A549 (cell line): Measurements from ENCODE around the gene CRMP1. TPM values are rescaled to one million over a fixed set of nuclear protein-coding genes. Genes with fewer than 3 reads are reported as not detected.

Experiments
- ATAC-seq, 2 experiments: fragments of 200-7000 bp in 1 of 2; fragments of >200 bp in 1 of 2; cut with Nextera tagmentation in 1 of 2; cut with Tn5 transposase in 1 of 2; 3 replicates each; pipeline versions ENCODE4 v1.8.0 to v1.9.1; 2018 to 2020; ENCODE audit warnings: mild to moderate bottlenecking in 1 of 2, moderate library complexity in 1 of 2
- CTCF ChIA-PET: fragments of 300-600 bp; sonication (Branson Sonifier 250); formaldehyde crosslinking; extraction: SDS; loops from one replicate; lab custom pipeline; 2021; ENCODE audit warnings: antibody characterized with exemption, inconsistent platforms; lab: Yijun Ruan, JAX
- POLR2A ChIA-PET: fragments of 350-600 bp; formaldehyde crosslinking; extraction: SDS; loops from one replicate; lab custom pipeline; 2021; ENCODE audit warnings: antibody characterized with exemption, inconsistent platforms; lab: Yijun Ruan, JAX
- DNase-seq, 2 experiments: peaks; one replicate each; pipeline versions ENCODE4 v3.0.0 to v3.0.0-alpha.2; 2011 to 2016; ENCODE audit warnings: low read depth in 1 of 2, low spot score in 1 of 2
- FAIRE-seq: peaks from 2 replicates; lab custom pipeline; 2011; peaks lifted over from hg19 to GRCh38; lab: Jason Lieb, UNC
- H3K27ac ChIP-seq, 2 experiments: fragments of >200 bp; sonication (Bioruptor Twin); formaldehyde crosslinking; 3 replicates each; pipeline ENCODE4 v1.5.1; 2016 to 2017
- H3K4me1 ChIP-seq: fragments of >200 bp; sonication (Bioruptor Twin); formaldehyde crosslinking; 3 replicates; pipeline ENCODE4 v1.6.1; 2016
- H3K4me2 ChIP-seq: fragments of >200 bp; sonication (Bioruptor Twin); formaldehyde crosslinking; 3 replicates; pipeline ENCODE4 v1.6.1; 2016
- H3K4me3 ChIP-seq: fragments of >200 bp; sonication (Bioruptor Twin); formaldehyde crosslinking; 3 replicates; pipeline ENCODE4 v1.5.1; 2016
- H3K9me3 ChIP-seq: fragments of >200 bp; sonication (Bioruptor Twin); formaldehyde crosslinking; 3 replicates; pipeline ENCODE4 v1.6.1; 2016
- ATOH8 ChIP-seq: fragments of 250-450 bp; sonication (Bioruptor Pico); IDR thresholded peaks from 2 replicates; pipeline ENCODE4 v1.5.0; 2020; ENCODE audit warnings: low read depth, mild to moderate bottlenecking, moderate library complexity
- CBX2 ChIP-seq: fragments of 200-600 bp; sonication (generic); IDR thresholded peaks from 2 replicates; pipeline ENCODE4 v1.6.1; 2016; ENCODE audit warnings: low read depth, mild to moderate bottlenecking, borderline replicate concordance
- CEBPB ChIP-seq, 2 experiments: fragments of >200 bp in 1 of 2; sonication (Bioruptor Twin) in 1 of 2; formaldehyde crosslinking in 1 of 2; IDR thresholded peaks; 2 replicates each; pipeline ENCODE4 v1.6.1; 2012 to 2016
- CHD4 ChIP-seq: fragments of 200-600 bp; sonication (generic); IDR thresholded peaks from 2 replicates; pipeline ENCODE4 v1.6.1; 2016; ENCODE audit warnings: antibody characterized with exemption, mild to moderate bottlenecking, borderline replicate concordance
- EHF ChIP-seq: fragments of 250-450 bp; sonication (Bioruptor Pico); IDR thresholded peaks from 2 replicates; pipeline ENCODE4 v1.5.0; 2020; ENCODE audit warnings: mild to moderate bottlenecking
- EP300 ChIP-seq, 2 experiments: fragments of >200 bp; sonication (Bioruptor Twin); formaldehyde crosslinking; IDR thresholded peaks; 2 replicates in 1 of 2; 3 replicates in 1 of 2; pipeline ENCODE4 v1.6.1; 2016 to 2017
- ESRRA ChIP-seq: fragments of 150-350 bp; IDR thresholded peaks from 2 replicates; pipeline ENCODE4 v1.6.1; 2014; ENCODE audit warnings: mild to moderate bottlenecking, low read length, borderline replicate concordance
- FOSL2 ChIP-seq, 2 experiments: fragments of 450-650 bp in 1 of 2; fragments of >200 bp in 1 of 2; sonication (Bioruptor Twin) in 1 of 2; formaldehyde crosslinking; IDR thresholded peaks; 2 replicates each; pipeline versions ENCODE4 v1.5.0 to v1.6.1; 2016 to 2020; ENCODE audit warnings: mild to moderate bottlenecking in 1 of 2, moderate library complexity in 1 of 2
- GATA3 ChIP-seq: IDR thresholded peaks from 2 replicates; pipeline ENCODE4 v1.6.1; 2012; ENCODE audit warnings: borderline replicate concordance
- HDAC2 ChIP-seq: fragments of 200-600 bp; sonication (generic); IDR thresholded peaks from 2 replicates; pipeline ENCODE4 v1.6.1; 2016
- HOXA7 ChIP-seq: fragments of 250-450 bp; sonication (Bioruptor Pico); IDR thresholded peaks from 2 replicates; pipeline ENCODE4 v1.5.0; 2020; ENCODE audit warnings: mild to moderate bottlenecking, moderate library complexity
- HOXB5 ChIP-seq: fragments of 250-450 bp; sonication (Bioruptor Pico); IDR thresholded peaks from 2 replicates; pipeline ENCODE4 v1.5.0; 2020; ENCODE audit warnings: mild to moderate bottlenecking, moderate library complexity
- JUN ChIP-seq, 2 experiments: fragments of >200 bp; sonication (Bioruptor Twin); formaldehyde crosslinking; IDR thresholded peaks; 2 replicates in 1 of 2; 3 replicates in 1 of 2; pipeline ENCODE4 v1.6.1; 2016 to 2017
- KDM5A ChIP-seq: fragments of 200-600 bp; sonication (generic); IDR thresholded peaks from 2 replicates; pipeline ENCODE4 v1.6.1; 2016; ENCODE audit warnings: antibody characterized with exemption, mild to moderate bottlenecking
- MAZ ChIP-seq: fragments of 150-350 bp; IDR thresholded peaks from 2 replicates; pipeline ENCODE4 v1.6.1; 2014; ENCODE audit warnings: antibody characterized with exemption, low read depth, low read length, borderline replicate concordance
- NPAS2 ChIP-seq: fragments of 250-450 bp; sonication (Bioruptor Pico); IDR thresholded peaks from 2 replicates; pipeline ENCODE4 v1.8.0; 2022; ENCODE audit warnings: mild to moderate bottlenecking, moderate library complexity, borderline replicate concordance
- RNF2 ChIP-seq: fragments of 200-600 bp; sonication (generic); IDR thresholded peaks from 2 replicates; pipeline ENCODE4 v1.6.1; 2016; ENCODE audit warnings: low read depth, mild to moderate bottlenecking, antibody characterized with exemption, moderate library complexity, borderline replicate concordance
- SMC3 ChIP-seq: fragments of >200 bp; sonication (Bioruptor Twin); formaldehyde crosslinking; IDR thresholded peaks from 3 replicates; pipeline ENCODE4 v1.6.1; 2018; ENCODE audit warnings: inconsistent platforms
- TFCP2L1 ChIP-seq: fragments of 250-450 bp; sonication (Bioruptor Pico); IDR thresholded peaks from 2 replicates; pipeline ENCODE4 v1.5.0; 2021; ENCODE audit warnings: mild to moderate bottlenecking
- ZC3H11A ChIP-seq: fragments of 450-650 bp; IDR thresholded peaks from 2 replicates; pipeline ENCODE4 v1.6.1; 2014; ENCODE audit warnings: antibody characterized with exemption, mild to moderate bottlenecking
- WGBS: methylation state at CpG from one replicate; pipeline ENCODE4 v1.1.6; 2017; ENCODE audit errors: missing lambda C conversion rate; 5-methylcytosine and 5-hydroxymethylcytosine counted together
- polyA plus RNA-seq, 4 experiments: library from polyadenylated mRNA; depleted of rRNA in 3 of 4; stranded (reverse); fragments of >200 nt; fragmentation: RNase III in 1 of 4; extraction: RNeasy Plus Mini Kit Qiagen cat#74134 plus additional on column Dnase treatment in 1 of 4; gene quantifications; 2 replicates in 3 of 4; 3 replicates in 1 of 4; pipeline ENCODE4 v1.2.3, GENCODE V29; 2011 to 2017
- TF ChIP-seq, protein P1 (sequence below): fragments of >200 bp; sonication (Bioruptor Twin); formaldehyde crosslinking; IDR thresholded peaks from 2 replicates; pipeline ENCODE4 v1.6.1; 2016
- TF ChIP-seq, protein P2 (sequence below): IDR thresholded peaks from 2 replicates; pipeline ENCODE4 v1.6.1; 2012
- TF ChIP-seq, protein P3 (sequence below): fragments of 250-450 bp; sonication (Bioruptor Pico); IDR thresholded peaks from 2 replicates; pipeline ENCODE4 v1.5.0; 2021; ENCODE audit warnings: mild to moderate bottlenecking, moderate library complexity, borderline replicate concordance
- TF ChIP-seq, protein P4 (sequence below): fragments of >200 bp; sonication (Bioruptor Twin); formaldehyde crosslinking; IDR thresholded peaks from 3 replicates; pipeline ENCODE4 v1.6.1; 2016

CRMP1 gene
- polyA plus RNA-seq, 2 of the 4 experiments (the other 2 are of a cell fraction) = 0.74 to 0.80 TPM

DNA sequence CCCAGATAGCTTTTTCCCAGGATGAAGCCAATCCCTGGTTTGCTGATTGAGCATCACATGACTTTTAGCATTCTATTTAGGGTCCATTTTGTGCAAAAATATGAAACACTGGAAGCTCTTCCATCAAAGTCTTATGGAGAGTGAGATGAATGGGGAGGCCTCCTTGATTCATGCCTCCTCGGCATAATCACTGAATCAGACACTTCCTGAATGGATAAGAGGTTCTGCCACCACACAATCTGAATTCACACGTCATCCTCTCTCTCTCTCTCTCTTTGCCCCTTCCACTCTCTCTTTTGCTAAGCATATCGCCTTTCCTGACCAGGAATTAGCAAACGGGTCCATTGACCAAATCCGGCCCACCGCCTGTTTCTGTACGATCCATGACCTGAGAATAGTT is 68.7 kb downstream of the CRMP1 start:
- no peak for TF ChIP-seq CHD4
- TF ChIP-seq, protein P1, sequence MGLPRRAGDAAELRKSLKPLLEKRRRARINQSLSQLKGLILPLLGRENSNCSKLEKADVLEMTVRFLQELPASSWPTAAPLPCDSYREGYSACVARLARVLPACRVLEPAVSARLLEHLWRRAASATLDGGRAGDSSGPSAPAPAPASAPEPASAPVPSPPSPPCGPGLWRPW = no peak
- TF ChIP-seq FOSL2 (IDR thresholded peaks at IDR 0.05) = no peak
- TF ChIP-seq FOSL2 (CRISPR knock-in tag; IDR thresholded peaks at IDR 0.05) = no peak
- TF ChIP-seq, protein P2, sequence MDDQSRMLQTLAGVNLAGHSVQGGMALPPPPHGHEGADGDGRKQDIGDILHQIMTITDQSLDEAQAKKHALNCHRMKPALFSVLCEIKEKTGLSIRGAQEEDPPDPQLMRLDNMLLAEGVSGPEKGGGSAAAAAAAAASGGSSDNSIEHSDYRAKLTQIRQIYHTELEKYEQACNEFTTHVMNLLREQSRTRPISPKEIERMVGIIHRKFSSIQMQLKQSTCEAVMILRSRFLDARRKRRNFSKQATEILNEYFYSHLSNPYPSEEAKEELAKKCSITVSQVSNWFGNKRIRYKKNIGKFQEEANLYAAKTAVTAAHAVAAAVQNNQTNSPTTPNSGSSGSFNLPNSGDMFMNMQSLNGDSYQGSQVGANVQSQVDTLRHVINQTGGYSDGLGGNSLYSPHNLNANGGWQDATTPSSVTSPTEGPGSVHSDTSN = no peak
- TF ChIP-seq TFCP2L1 (CRISPR knock-in tag) = no peak
- no peak for TF ChIP-seq NPAS2 (CRISPR knock-in tag)
- TF ChIP-seq, protein P3, sequence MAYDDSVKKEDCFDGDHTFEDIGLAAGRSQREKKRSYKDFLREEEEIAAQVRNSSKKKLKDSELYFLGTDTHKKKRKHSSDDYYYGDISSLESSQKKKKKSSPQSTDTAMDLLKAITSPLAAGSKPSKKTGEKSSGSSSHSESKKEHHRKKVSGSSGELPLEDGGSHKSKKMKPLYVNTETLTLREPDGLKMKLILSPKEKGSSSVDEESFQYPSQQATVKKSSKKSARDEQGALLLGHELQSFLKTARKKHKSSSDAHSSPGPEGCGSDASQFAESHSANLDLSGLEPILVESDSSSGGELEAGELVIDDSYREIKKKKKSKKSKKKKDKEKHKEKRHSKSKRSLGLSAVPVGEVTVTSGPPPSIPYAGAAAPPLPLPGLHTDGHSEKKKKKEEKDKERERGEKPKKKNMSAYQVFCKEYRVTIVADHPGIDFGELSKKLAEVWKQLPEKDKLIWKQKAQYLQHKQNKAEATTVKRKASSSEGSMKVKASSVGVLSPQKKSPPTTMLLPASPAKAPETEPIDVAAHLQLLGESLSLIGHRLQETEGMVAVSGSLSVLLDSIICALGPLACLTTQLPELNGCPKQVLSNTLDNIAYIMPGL = no peak
- no peak for TF ChIP-seq CBX2
- TF ChIP-seq ESRRA = no peak
- H3K9me3 ChIP-seq = no peaks in the 10 kb centered on the region
- ChIA-PET CTCF (interaction anchor here (1.3 to 1.5 kb wide), 2 partner anchors 68 to 75 kb away, joined by 3 read pairs; no protein-coding TSS in a partner anchor), POLR2A (no interaction called here)
- DNase-seq = no peak
- FAIRE-seq = no peak
- H3K4me3 ChIP-seq = no peak overlapping the region
- H3K4me2 ChIP-seq = no peak overlapping the region
- no peak overlapping the region for H3K27ac ChIP-seq
- ATAC-seq = no peak
- WGBS = 93% methylated on average over 7 of the region's 7 CpGs
- no peaks in the 10 kb centered on the region for H3K4me1 ChIP-seq

DNA sequence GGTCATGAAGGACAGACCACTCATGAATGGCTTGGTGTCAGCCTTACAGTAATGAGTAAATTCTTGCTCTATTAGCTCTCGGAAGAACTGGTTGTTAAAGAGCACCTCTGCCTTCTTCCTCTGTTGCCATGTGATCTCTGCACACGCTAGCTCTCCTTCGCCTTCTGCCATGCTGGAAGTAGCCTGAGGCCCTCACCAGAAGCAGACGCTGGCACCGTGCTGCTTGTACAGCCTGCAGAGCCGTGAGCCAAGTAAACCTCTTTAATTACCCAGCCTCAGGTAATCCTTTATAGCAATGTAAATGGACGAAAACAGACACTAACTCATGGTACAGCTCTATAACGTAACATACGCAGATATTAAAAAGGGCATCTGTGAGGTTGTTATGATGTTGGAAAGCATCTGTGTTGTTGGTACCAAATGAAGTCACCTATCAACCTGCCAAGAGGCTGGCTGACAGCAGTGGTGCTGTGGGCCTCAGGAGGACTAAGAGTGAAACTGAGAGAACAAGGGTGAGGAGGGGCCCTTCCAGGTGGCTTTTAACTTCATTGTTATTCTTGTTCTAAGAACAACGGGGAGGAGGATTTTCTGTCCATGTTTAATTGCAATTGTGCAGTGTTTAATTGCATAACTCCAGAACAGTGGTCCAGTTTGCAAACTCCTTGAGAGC is 69.2 kb downstream of the CRMP1 start:
- no peak overlapping the region for H3K4me3 ChIP-seq
- no peak for FAIRE-seq
- POLR2A ChIA-PET = no interaction called here
- no peak for ATAC-seq
- H3K4me1 ChIP-seq = no peaks in the 10 kb centered on the region
- H3K9me3 ChIP-seq = no peaks in the 10 kb centered on the region
- H3K27ac ChIP-seq = no peak overlapping the region
- CTCF ChIA-PET = interaction anchor here (1.2 to 1.5 kb wide), 3 partner anchors 11 to 76 kb away, joined by 3 read pairs; no protein-coding TSS in a partner anchor
- no peak overlapping the region for H3K4me2 ChIP-seq
- whole genome bisulfite sequencing = 92% methylated on average over 10 of the region's 10 CpGs
- TF ChIP-seq MAZ (no peak), EHF (CRISPR knock-in tag) (no peak), TFCP2L1 (CRISPR knock-in tag) (no peak), CEBPB (IDR thresholded peaks at IDR 0.05) (no peak)
- DNase-seq = no peak

GRCh38 chr4:5822619-5823018 is 70.3 kb downstream of the CRMP1 start:
- POLR2A ChIA-PET = no interaction called here
- 96% methylated on average over 5 of the region's 5 CpGs for WGBS
- ATAC-seq = no peak

More at GRCh38 chr4:5822619-5823018, 70.3 kb downstream of the CRMP1 start:
- DNase-seq (no peak), FAIRE-seq (no peak)
- H3K4me3 ChIP-seq = no peak overlapping the region
- no peak overlapping the region for H3K4me2 ChIP-seq
- no peaks in the 10 kb centered on the region for H3K4me1 ChIP-seq
- H3K27ac ChIP-seq = no peak overlapping the region
- TF ChIP-seq HOXB5 (CRISPR knock-in tag) (no peak), ZC3H11A (no peak), KDM5A (no peak), MAZ (no peak), SMC3 (no peak), GATA3 (no peak), HOXA7 (CRISPR knock-in tag) (no peak), JUN (IDR thresholded peaks at IDR 0.05) (no peak), HDAC2 (no peak), RNF2 (no peak), NPAS2 (CRISPR knock-in tag) (no peak), EP300 (IDR thresholded peaks at IDR 0.05) (no peak), ATOH8 (CRISPR knock-in tag) (no peak)
- TF ChIP-seq, protein P4, sequence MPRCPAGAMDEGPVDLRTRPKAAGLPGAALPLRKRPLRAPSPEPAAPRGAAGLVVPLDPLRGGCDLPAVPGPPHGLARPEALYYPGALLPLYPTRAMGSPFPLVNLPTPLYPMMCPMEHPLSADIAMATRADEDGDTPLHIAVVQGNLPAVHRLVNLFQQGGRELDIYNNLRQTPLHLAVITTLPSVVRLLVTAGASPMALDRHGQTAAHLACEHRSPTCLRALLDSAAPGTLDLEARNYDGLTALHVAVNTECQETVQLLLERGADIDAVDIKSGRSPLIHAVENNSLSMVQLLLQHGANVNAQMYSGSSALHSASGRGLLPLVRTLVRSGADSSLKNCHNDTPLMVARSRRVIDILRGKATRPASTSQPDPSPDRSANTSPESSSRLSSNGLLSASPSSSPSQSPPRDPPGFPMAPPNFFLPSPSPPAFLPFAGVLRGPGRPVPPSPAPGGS = no peak
- TF ChIP-seq, protein P1 = no peak
- no peaks in the 10 kb centered on the region for H3K9me3 ChIP-seq
- CTCF ChIA-PET = interaction anchor here (1.0 to 1.2 kb wide), 2 partner anchors 10 to 12 kb away, joined by 3 read pairs; no protein-coding TSS in a partner anchor
